ENCODE data around the gene CAPN3.

The CAPN3 gene

DNA sequence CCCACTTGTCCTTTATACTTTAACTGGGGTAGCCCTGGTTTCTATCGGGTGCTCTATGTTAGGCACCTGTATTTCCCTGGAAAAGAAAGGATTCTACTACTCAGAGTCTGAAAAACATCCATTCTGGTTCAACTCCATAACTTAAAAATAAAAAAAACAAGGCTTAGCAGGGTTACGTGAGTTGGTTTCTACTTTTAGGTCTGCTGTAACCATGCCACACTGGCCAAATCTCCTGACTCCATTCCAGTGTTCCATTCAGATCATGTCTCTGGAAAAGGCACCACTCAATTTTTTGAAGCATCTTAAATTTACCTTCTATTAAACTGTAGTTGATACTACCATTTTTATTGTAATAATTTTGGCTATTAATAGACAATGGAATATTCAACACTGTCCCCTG, 62.1 kb downstream of the CAPN3 start:
- no peak for DNase-seq
- TF ChIP-seq POLR2A (IDR thresholded peaks at IDR 0.05; ENCODE audit: low read length), result no peak
- no peak for TF ChIP-seq GATA1 (IDR thresholded peaks at IDR 0.05; ENCODE audit: low read depth, low read length)

DNA sequence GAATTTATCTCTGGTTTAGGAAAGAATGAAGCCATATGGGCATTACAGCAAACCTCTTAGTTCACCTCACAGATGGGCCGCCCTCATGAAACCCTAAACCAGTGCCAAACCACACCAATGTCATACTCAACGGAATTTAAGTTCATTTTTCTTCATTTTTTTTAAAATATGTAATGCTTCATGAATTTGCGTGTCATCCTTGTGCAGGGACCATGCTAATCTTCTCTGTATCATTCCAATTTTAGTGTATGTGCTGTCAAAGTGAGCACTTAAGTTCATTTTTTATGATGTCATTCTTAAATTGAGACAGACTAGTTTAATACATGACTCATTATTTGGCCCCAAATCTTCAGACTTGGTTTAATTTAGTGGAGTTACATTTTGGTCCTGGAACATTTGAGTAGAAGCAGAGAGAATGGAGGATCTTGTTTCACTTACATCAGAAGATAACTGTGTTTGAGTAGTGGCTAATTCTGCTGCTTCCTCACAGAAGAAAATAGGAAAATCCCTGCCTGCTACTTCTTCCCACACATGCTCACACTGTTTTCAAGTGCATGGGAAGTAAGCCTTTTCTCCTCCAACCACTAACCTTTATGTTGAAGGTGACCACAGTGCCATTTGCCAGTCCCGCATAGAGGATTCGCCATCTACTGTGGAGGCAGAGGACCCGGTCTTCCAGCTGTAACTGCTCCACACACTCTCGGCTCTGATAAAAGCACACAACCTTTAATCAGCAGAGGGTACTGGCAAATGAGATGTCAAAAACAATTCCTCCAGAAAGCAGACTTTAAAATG, 68.3 kb downstream of the CAPN3 start:
- no peak for DNase-seq
- TF ChIP-seq GATA1 (IDR thresholded peaks at IDR 0.05; ENCODE audit: low read depth, low read length) (no peak), POLR2A (IDR thresholded peaks at IDR 0.05; ENCODE audit: low read length) (no peak)

DNA sequence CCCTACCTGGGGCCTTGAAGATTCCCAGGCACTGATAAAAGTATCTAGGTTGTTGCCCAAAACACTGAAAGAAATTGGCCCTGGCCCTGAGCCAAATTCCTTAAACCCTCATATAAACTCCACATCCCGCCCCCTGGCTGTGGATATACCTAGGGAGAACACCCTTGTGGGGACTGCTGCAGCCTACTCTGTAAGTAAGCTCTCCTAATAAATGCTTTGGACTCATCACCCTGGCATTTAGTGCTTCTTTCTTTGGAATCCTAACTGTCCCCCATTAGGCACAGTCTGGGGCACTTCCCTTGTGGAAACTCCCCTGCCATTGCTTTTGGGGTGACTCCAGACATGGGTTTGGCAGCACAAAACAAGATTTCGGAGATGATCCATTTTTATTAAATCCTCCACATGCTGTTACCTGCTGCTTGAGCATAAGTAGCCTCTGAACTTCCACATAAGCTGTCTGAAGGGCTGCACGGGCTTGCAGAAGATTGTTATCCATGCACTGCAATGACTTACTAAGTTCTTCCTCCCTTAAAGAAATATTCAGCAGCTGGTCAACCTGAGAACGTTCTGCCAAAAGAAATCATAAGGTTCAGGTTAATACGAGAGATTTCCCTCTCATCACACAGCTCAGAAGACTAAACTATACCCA, 85.2 kb downstream of the CAPN3 start:
- TF ChIP-seq GATA1 (IDR thresholded peaks at IDR 0.05; ENCODE audit: low read depth, low read length) (no peak), POLR2A (IDR thresholded peaks at IDR 0.05; ENCODE audit: low read length) (no peak)
- DNase-seq, result no peak

DNA sequence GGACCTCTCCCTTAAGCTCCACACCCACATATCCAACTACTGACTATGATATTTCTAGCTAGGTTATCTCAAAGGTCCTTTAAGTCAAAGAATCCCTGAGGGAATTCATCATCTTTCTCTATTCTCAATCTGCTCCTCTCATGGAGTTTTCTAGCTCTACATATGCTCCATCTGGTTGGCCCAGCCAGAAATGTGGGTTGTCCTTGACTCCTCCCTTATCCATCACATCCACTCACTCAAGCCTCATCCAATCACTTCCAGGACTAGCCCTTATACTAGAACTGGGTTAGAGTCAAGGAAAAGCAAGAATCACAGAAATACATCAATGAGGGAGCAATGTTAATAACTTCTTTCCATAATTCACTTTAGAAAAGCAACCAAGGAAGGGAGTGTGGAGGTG, 86.2 kb downstream of the CAPN3 start:
- DNase-seq, result no peak

DNA sequence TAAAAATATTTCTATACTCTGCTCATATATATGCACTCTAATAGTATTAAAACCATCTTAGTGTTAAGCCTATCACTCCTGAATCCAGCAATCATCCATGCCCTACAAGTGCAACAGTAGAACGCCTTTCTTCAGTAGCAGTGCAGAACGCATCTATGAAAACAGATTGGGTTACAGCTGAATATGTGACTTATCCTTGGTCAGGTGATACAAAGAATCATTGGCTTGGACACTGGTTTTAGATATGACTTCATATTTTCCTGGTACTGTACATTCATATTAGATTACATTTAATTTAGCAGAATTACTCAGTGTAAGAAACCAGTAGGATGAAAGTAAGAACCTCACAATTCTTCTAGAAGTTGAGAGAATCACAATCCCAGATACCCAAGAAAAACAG, 88.3 kb downstream of the CAPN3 start:
- TF ChIP-seq GATA1 (IDR thresholded peaks at IDR 0.05; ENCODE audit: low read depth, low read length) (no peak), POLR2A (IDR thresholded peaks at IDR 0.05; ENCODE audit: low read length) (no peak)

More for the DNA sequence above, 86.2 kb downstream of the CAPN3 start:
- TF ChIP-seq GATA1 (IDR thresholded peaks at IDR 0.05; ENCODE audit: low read depth, low read length) (no peak), POLR2A (IDR thresholded peaks at IDR 0.05; ENCODE audit: low read length) (no peak)

DNA sequence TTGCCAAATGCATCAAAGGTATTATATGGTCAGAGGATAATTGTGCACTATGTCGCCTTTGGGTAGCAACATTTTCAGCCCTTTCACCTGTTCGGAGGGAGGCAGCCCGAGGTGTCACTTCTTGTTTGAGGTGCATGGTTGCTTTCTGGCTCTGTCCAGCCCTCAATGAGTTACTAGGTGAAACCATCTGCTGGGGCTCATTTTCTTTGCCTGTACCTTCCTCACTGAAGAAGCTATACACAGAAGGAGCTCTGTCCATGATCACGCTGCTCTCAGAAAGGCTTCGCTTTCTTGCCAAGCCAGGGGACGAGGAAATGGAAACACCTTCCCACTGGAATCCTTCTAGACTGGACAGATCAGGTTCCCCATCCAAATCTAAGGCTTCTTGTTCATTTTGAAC, 89.0 kb downstream of the CAPN3 start:
- no peak for DNase-seq
- TF ChIP-seq POLR2A (IDR thresholded peaks at IDR 0.05; ENCODE audit: low read length) (no peak), GATA1 (IDR thresholded peaks at IDR 0.05; ENCODE audit: low read depth, low read length) (no peak)

More for the DNA sequence above, 88.3 kb downstream of the CAPN3 start:
- DNase-seq, result no peak

DNA sequence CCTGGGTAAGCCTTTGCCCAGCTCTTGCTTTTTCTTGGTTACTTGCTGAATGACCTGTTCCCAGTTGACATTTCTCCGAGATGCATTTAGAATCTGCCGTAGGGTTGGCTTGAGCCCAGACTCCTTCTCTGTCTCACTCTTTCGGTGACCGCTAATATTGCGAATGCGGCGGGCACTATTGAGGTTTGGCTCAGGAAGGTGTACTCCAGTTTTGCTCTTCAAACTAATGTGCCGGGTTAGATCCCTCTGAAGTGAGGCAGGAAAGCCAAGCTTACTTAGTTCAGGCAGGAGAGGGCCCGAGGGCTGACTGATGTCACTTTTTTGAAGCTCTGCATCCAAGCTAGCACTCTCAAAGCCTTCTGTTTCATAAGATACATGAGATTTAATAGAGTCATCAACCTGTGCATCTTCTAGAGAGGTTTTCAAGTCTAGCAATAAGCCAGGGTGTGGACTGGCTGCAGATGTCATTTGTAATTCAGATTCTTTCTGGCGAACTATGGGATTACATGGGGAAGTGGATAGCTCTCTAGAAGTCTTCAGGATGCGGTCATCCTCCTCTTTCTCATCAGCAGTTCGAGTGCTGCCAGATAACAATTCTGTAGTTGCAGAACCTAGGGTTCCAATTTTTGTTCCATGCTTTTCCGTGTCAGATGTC, 90.6 kb downstream of the CAPN3 start:
- no peak for DNase-seq
- no peak for TF ChIP-seq GATA1 (IDR thresholded peaks at IDR 0.05; ENCODE audit: low read depth, low read length)
- no peak for TF ChIP-seq POLR2A (IDR thresholded peaks at IDR 0.05; ENCODE audit: low read length)

DNA sequence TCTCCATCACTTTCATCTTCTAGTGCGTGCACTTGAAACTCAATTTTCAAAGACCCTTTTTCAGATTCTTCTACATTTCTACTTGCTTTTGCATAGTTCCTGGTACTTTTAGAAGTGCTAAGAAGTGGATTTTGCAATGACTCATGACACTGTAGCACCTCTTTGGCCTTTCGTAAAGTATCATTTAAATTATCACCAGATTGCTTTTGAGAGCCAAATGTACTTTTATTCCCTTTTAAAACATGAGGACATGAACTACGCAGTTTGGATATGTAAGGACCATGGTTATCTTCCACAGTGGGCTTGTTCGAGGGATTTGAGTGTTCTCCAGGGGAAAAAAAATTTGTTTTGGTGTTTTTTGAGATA, 91.1 kb downstream of the CAPN3 start:
- no peak for TF ChIP-seq POLR2A (IDR thresholded peaks at IDR 0.05; ENCODE audit: low read length)
- TF ChIP-seq GATA1 (IDR thresholded peaks at IDR 0.05; ENCODE audit: low read depth, low read length), result no peak
- DNase-seq, result no peak

DNA sequence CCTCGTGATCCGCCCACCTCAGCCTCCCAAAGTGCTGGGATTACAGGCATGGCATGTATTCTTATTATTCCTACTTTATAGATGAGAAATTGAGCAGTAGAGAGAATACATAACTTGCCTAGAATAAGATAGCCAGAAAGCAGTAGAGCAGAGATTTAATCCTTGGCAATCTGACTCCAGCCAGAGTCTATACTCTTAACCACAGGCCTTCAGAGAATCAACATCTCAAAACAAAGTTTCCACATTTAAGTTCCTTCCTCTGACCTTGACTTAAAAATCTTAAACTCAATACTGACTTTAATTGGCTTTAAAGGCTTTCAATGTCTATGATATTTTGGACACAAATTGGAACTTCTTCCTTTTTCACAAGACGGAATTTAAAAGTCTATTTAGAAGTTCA, 94.5 kb downstream of the CAPN3 start:
- TF ChIP-seq GATA1 (IDR thresholded peaks at IDR 0.05; ENCODE audit: low read depth, low read length), result no peak
- no peak for TF ChIP-seq POLR2A (IDR thresholded peaks at IDR 0.05; ENCODE audit: low read length)
- DNase-seq, result no peak

DNA sequence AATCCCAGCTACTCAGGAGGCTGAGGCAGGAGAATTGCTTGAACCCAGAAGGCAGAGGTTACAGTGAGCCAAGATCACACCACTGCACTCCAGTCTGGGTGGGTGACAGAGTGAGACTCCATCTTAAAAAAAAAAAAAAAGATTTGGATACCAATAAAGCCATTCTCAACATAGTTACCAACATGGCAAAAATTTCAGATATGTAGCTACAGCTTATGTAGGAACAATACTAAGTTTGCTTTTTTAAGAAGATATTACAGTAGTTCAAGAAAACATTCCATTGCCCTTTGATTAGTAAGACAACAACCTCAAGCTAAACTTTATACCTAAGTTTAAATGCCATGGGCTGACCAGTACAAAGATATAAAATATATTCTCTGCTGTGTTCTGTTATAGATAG, 97.2 kb downstream of the CAPN3 start:
- TF ChIP-seq POLR2A (IDR thresholded peaks at IDR 0.05; ENCODE audit: low read length), result no peak
- no peak for TF ChIP-seq GATA1 (IDR thresholded peaks at IDR 0.05; ENCODE audit: low read depth, low read length)
- DNase-seq, result no peak

DNA sequence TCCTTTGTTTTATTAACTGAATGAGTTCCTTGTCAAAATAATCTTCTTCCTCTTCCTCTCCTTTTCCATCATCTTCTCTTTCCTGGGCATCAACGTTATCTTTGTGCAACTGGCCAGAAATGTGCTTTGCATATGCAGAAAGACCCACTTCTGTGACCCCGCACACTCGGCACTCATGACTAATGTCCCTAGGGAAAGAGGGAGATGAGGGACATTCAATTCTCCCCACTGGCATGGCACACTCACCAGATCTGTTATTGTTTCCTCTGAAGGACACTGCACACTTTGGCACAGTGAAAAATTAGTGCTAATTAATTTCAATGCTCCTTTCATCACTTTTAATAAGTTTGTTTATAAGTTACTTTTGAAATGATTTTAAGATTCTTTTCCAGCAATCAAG, 97.7 kb downstream of the CAPN3 start:
- no peak for DNase-seq

DNA sequence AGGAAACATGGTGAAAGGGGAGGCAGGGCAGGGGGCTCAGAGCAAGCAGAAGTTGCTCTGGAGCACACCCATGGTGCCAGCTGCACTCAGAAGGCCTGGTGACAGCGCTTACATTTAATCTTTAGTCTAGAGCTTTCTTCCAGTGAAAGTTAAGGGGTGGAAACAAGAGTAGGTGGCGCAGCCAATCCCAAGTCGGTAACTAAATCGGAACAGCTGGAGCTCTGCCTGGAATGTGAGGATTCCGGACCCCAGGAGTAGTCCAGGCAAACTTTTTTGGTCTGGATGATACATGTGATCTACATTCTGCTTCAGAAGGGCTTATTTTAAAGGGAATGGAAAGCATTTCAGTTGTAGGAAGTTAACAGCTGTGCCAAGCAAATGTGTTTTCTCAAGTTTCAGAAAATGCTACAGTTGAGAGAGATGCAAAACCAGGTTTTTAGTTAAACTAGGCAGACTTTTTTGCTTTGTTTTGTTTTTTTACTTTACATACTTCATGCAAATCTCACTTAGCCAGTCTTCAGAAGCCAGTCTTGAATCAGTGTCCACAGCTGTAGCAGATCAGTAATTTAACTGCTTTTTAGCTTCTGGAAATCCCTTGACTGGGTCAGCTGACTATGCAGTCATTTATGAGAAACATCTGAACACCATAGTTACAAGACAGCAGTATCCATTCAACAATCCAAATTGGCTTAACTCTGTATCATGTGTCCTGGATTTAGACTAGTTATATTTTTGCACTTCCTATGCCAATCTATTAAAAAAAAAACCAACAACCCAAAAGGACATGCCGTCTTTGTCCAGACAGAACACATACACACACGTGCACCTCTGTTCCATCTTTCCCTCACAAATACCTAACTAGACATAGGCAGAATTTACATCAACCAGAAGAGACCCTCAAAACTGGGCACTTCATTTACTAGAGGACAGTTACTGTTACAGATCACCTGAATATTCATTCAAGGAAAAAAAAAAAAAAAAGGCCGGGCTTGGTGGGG, 98.4 kb downstream of the CAPN3 start:
- DNase-seq, result no peak
- no peak for TF ChIP-seq GATA1 (IDR thresholded peaks at IDR 0.05; ENCODE audit: low read depth, low read length)
- no peak for TF ChIP-seq POLR2A (IDR thresholded peaks at IDR 0.05; ENCODE audit: low read length)

More for the DNA sequence above, 97.7 kb downstream of the CAPN3 start:
- TF ChIP-seq GATA1 (IDR thresholded peaks at IDR 0.05; ENCODE audit: low read depth, low read length), result no peak
- no peak for TF ChIP-seq POLR2A (IDR thresholded peaks at IDR 0.05; ENCODE audit: low read length)

DNA sequence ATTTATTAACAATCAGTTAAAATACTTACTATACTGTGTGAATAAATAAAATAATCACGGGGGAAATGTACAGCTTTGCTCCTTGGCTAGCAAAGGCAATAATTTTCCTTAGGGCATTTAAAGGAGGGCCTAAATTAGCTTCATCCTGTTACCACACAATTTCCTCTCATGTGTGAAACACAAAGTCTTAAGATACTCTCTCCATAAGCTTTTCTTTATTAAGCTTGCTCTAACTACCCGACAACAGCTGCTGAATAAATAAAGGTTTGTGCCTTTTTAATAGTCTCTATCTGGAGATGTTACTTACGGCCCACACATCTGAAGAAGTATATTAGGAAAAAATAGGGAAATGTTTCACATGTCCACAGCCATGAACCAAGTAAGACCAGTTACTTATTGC, 102.0 kb downstream of the CAPN3 start:
- no peak for DNase-seq
- no peak for TF ChIP-seq POLR2A (IDR thresholded peaks at IDR 0.05; ENCODE audit: low read length)
- no peak for TF ChIP-seq GATA1 (IDR thresholded peaks at IDR 0.05; ENCODE audit: low read depth, low read length)
